Thyroid gland (tissue), 4 donors: ENCODE measurements around the gene SEC63.

Experiments
- CTCF ChIP-seq, 6 experiments: fragments of 200-600 bp in 3 of 6; fragments of 450-650 bp in 3 of 6; sonication (generic) in 3 of 6; IDR thresholded peaks; one replicate each; pipeline ENCODE4 v1.5.1; 2016 to 2019; ENCODE audit warnings: antibody characterized with exemption in 6 of 6, mild to moderate bottlenecking in 2 of 6, inconsistent platforms in 1 of 6, moderate library complexity in 1 of 6
- POLR2A ChIP-seq, 2 donors: fragments of 450-650 bp; IDR thresholded peaks; one replicate each; pipeline ENCODE4 v1.6.1; 2017; ENCODE audit warnings: antibody characterized with exemption in 2 of 2, mild to moderate bottlenecking in 2 of 2, moderate library complexity in 1 of 2

GRCh38 chr6:107879941-107880340 is 78.1 kb downstream of the SEC63 start:
- no peak for TF ChIP-seq CTCF (IDR thresholded peaks at IDR 0.05)
- no peak for TF ChIP-seq POLR2A (IDR thresholded peaks at IDR 0.05)
